OCI-LY7 (cell line): ENCODE data around the gene STAB1. TPM values are rescaled to one million over a fixed set of nuclear protein-coding genes. Genes with fewer than 3 reads are reported as not detected.

ENCODE experiments used
- BruUV-seq: library from RNA; stranded (reverse); fragments of 400-500 nt; replicated peaks from 2 replicates; lab custom pipeline; 2021; lab: Mats Ljungman, UMichigan
- CTCF ChIA-PET: fragments of 300-600 bp; sonication (Branson Sonifier 250); formaldehyde crosslinking; loops from one replicate; lab custom pipeline; 2022; ENCODE audit warnings: antibody characterized with exemption; ENCODE audit not compliant: unreplicated experiment; lab: Charles Lee
- POLR2A ChIA-PET: fragments of 300-600 bp; sonication (Branson Sonifier 250); formaldehyde crosslinking; loops from one replicate; lab custom pipeline; 2022; ENCODE audit warnings: antibody characterized with exemption; lab: Charles Lee
- DNase-seq: peaks from one replicate; pipeline ENCODE4 v3.0.0-alpha.2; 2015; ENCODE audit warnings: low spot score
- H2AFZ ChIP-seq: fragments of 200-600 bp; sonication (generic), shearing (Covaris generic); 2 replicates; pipeline ENCODE4 v1.6.1; 2014; ENCODE audit warnings: mild to moderate bottlenecking, antibody characterized with exemption, low read length, moderate library complexity
- H3K27ac ChIP-seq: fragments of 200-600 bp; sonication (generic); 2 replicates; pipeline ENCODE4 v1.5.1; 2014; ENCODE audit warnings: mixed run types, low read depth, mild to moderate bottlenecking, moderate library complexity, low read length, inconsistent platforms; ENCODE audit not compliant: poor library complexity, severe bottlenecking
- H3K36me3 ChIP-seq: fragments of 200-600 bp; sonication (generic); 2 replicates; pipeline ENCODE4 v1.6.1; 2014; ENCODE audit warnings: mild to moderate bottlenecking, antibody characterized with exemption, low read length, moderate library complexity, mixed read lengths; ENCODE audit not compliant: insufficient read depth
- H3K4me1 ChIP-seq: fragments of 200-600 bp; sonication (generic); 2 replicates; pipeline ENCODE4 v1.5.1; 2014; ENCODE audit warnings: mild to moderate bottlenecking, low read length; ENCODE audit not compliant: insufficient read depth, poor library complexity, severe bottlenecking
- H3K4me2 ChIP-seq: fragments of 200-600 bp; sonication (generic); 2 replicates; pipeline ENCODE4 v1.6.1; 2014; ENCODE audit warnings: mild to moderate bottlenecking, low read length
- H3K4me3 ChIP-seq: fragments of 200-600 bp; sonication (generic); 2 replicates; pipeline ENCODE4 v1.5.1; 2014; ENCODE audit warnings: mild to moderate bottlenecking, low read depth, low read length; ENCODE audit not compliant: poor library complexity, severe bottlenecking
- H3K79me2 ChIP-seq: fragments of 200-600 bp; sonication (generic); 2 replicates; pipeline ENCODE4 v1.6.1; 2016; ENCODE audit warnings: low read depth, mild to moderate bottlenecking, low read length, moderate library complexity, mixed read lengths; ENCODE audit not compliant: insufficient read depth
- H3K9me2 ChIP-seq: fragments of 200-600 bp; sonication (generic); 2 replicates; pipeline ENCODE4 v1.6.1; 2016; ENCODE audit warnings: mild to moderate bottlenecking, low read length, mixed read lengths; ENCODE audit not compliant: insufficient read depth
- H3K9me3 ChIP-seq: fragments of 200-600 bp; sonication (generic); 2 replicates; pipeline ENCODE4 v1.6.1; 2014; ENCODE audit warnings: mild to moderate bottlenecking, mixed run types, low read length, mixed read lengths
- H4K20me1 ChIP-seq: fragments of 200-600 bp; sonication (generic); 2 replicates; pipeline ENCODE4 v1.6.1; 2014; ENCODE audit warnings: mild to moderate bottlenecking, antibody characterized with exemption, low read length, moderate library complexity, mixed read lengths; ENCODE audit not compliant: insufficient read depth
- CTCF ChIP-seq: fragments of 200-600 bp; sonication (generic); conservative IDR thresholded peaks from 2 replicates; pipeline ENCODE4 v1.5.1; 2014; ENCODE audit warnings: mild to moderate bottlenecking, antibody characterized with exemption, low read length, moderate library complexity, mixed read lengths
- EZH2phosphoT487 ChIP-seq: fragments of 200-600 bp; sonication (generic); IDR thresholded peaks from 2 replicates; pipeline ENCODE4 v1.6.1; 2018; ENCODE audit warnings: low read depth, borderline replicate concordance, mild to moderate bottlenecking, mixed run types, antibody characterized with exemption, low read length, moderate library complexity, mixed read lengths
- intact Hi-C: fragments of 100-400 bp; cut with micrococcal nuclease; formaldehyde crosslinking; loops from one replicate; pipeline ENCODE4 v1.10.0; 2022; ENCODE audit not compliant: unreplicated experiment
- total RNA-seq, 2 experiments: library from RNA; depleted of rRNA in 1 of 2; stranded (reverse); fragments of >200 nt in 1 of 2; shearing (Covaris generic) in 1 of 2; gene quantifications; 2 replicates each; pipeline ENCODE4 v1.2.3, GENCODE V29; 2014 to 2022

Gene STAB1
- total RNA-seq, 2 experiments from 2014 or later = not detected

GRCh38 chr3:52450489-52451236 is 44.5 kb upstream of the STAB1 start:
- no peak for TF ChIP-seq EZH2phosphoT487
- TF ChIP-seq CTCF = no peak
- no peak for DNase-seq
- H3K9me3 ChIP-seq = no peaks in the 10 kb centered on the region
- no TSS peak for BruUV-seq
- POLR2A ChIA-PET = interaction anchor here (0.7 kb wide), 1 partner anchor 29 kb away, joined by 4 read pairs; no protein-coding TSS in a partner anchor
- H3K9me2 ChIP-seq = no peaks in the 10 kb centered on the region
- no peak overlapping the region for H3K4me3 ChIP-seq
- H3K4me2 ChIP-seq = no peak overlapping the region
- H4K20me1 ChIP-seq = no peaks in the 10 kb centered on the region
- H3K27ac ChIP-seq = no peak overlapping the region
- H3K79me2 ChIP-seq = peaks cover 1% of the 10 kb centered on the region; the same call in 1 of the 2 replicates
- intact Hi-C loops = no loop called here
- no peak overlapping the region for H2AFZ ChIP-seq
- no peaks in the 10 kb centered on the region for H3K36me3 ChIP-seq
- CTCF ChIA-PET = no interaction called here
- H3K4me1 ChIP-seq = peaks cover 17% of the 10 kb centered on the region

- H4K20me1 ChIP-seq = no peaks in the 10 kb centered on the region
- no peak overlapping the region for H3K27ac ChIP-seq
- peaks cover 22% of the 10 kb centered on the region for H3K4me1 ChIP-seq
- no TSS peak for BruUV-seq
- H3K9me3 ChIP-seq = no peaks in the 10 kb centered on the region
- POLR2A ChIA-PET = no interaction called here
- no peaks in the 10 kb centered on the region for H3K36me3 ChIP-seq
- CTCF ChIA-PET = no interaction called here
- H3K4me3 ChIP-seq = no peak overlapping the region
- TF ChIP-seq EZH2phosphoT487 (no peak), CTCF (no peak)
- DNase-seq = no peak
- no peak overlapping the region for H2AFZ ChIP-seq
- intact Hi-C loops = no loop called here
- H3K79me2 ChIP-seq = peaks cover 9% of the 10 kb centered on the region; the same call in 1 of the 2 replicates
- H3K4me2 ChIP-seq = no peak overlapping the region
- H3K9me2 ChIP-seq = no peaks in the 10 kb centered on the region
These were observed 43.7 kb upstream of the STAB1 start for GRCh38 chr3:52451237-52452083.
